ENCODE results near the gene NUDCD3. TPM values are rescaled to one million over a fixed set of nuclear protein-coding genes. Genes with fewer than 3 reads are reported as not detected.

The NUDCD3 gene
- total and polyA plus RNA-seq, 2 of the 8 experiments (the other 6 are each of a cell fraction or from before 2014, with no cell fraction given), result 35.2 to 93.7 TPM

DNA sequence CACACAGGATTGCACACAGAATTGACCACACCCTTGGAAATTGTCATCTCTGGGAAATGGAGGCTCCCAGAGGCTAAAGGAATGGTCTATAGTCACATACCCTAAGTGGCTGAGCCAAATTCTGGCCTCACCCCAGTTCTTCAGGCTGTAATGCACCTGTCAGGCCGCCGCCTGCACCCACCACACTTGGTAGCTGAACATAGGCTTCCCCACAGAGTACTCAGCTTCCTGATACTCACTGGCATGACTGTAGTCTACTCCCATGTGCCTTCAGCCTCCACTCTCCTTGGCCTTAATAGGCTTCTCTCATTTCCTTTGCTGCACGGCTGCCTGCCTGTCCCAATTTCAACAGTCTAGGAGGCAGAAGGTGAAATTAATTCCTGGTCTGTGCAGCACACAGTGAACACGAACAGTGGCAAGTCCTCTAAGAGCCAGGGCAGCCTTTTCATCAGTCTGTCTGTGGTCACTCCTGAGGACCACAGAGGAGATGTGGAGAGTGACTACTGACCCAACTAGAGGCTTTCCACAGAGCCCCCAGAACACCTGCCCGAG, 42.5 kb downstream of the NUDCD3 start:
- Histone ChIP-seq H2BK120ac (replicated peaks; ENCODE audit: low read depth, low read length) (no peak overlapping the region), H3K56ac (replicated peaks; ENCODE audit: insufficient read length, low read depth, low read length) (no peak overlapping the region), H3K27ac (ENCODE audit: low read depth, low read length) (no peak overlapping the region), H3K23ac (ENCODE audit: insufficient read length) (no peak overlapping the region), H3K4me3 (ENCODE audit: extremely low read depth in 1 of 4, insufficient read depth in 2 of 4, low read depth in 3 of 4, low read length in 4 of 4) (no peak overlapping the region), H3K27me3 (replicated peaks in 1 of 4; ENCODE audit: control insufficient read depth in 3 of 4, extremely low read depth in 1 of 4, insufficient read depth in 3 of 4, low read length in 3 of 4) (no peaks in the 10 kb centered on the region), H4K20me1 (replicated peaks in 1 of 2; ENCODE audit: control insufficient read depth in 1 of 2, insufficient read depth in 2 of 2, low read length in 2 of 2) (peaks cover 3 to 8% of the 10 kb centered on the region in 2 experiments), H2AK5ac (ENCODE audit: low read depth, low read length) (no peak overlapping the region), H2BK12ac (ENCODE audit: low read depth, low read length) (no peak overlapping the region), H3K9me3 (ENCODE audit: insufficient read depth in 2 of 2, low read depth in 1 of 2, low read length in 1 of 2) (no peaks in the 10 kb centered on the region), H4K91ac (replicated peaks; ENCODE audit: insufficient read length, low read length) (no peak overlapping the region), H3K23me2 (ENCODE audit: low read depth, low read length) (no peaks in the 10 kb centered on the region), H3K18ac (ENCODE audit: extremely low read depth, low read length) (no peak overlapping the region), H3K79me1 (ENCODE audit: low read depth, low read length) (peaks cover 13% of the 10 kb centered on the region), H3K4me1 (replicated peaks in 1 of 4; ENCODE audit: control insufficient read depth in 3 of 4, insufficient read depth in 4 of 4, low read length in 3 of 4) (peaks cover 0 to 10% (median 5%) of the 10 kb centered on the region in 4 experiments; a peak in 5 of 7 replicates), H3K4me2 (ENCODE audit: insufficient read depth in 1 of 2, low read depth in 2 of 2, low read length in 2 of 2) (no peak overlapping the region), H2BK20ac (ENCODE audit: low read length) (no peak overlapping the region), H2BK15ac (ENCODE audit: low read length) (no peak overlapping the region), H3K36me3 (ENCODE audit: control insufficient read depth in 2 of 4, insufficient read depth in 4 of 4, low read length in 3 of 4) (peaks cover 0 to 3% (median 0%) of the 10 kb centered on the region in 4 experiments; a peak in 3 of 8 replicates), H4K8ac (ENCODE audit: extremely low read depth, insufficient read depth, low read length) (no peak overlapping the region), H4K5ac (ENCODE audit: insufficient read length, low read depth, low read length) (no peak overlapping the region), H2BK5ac (ENCODE audit: low read depth, low read length) (no peak overlapping the region), H3K14ac (ENCODE audit: insufficient read length) (no peak overlapping the region), H3K9ac (replicated peaks in 1 of 4; ENCODE audit: extremely low read depth in 1 of 4, low read depth in 3 of 4, low read length in 3 of 4) (no peak overlapping the region), H2AFZ (ENCODE audit: low read length) (no peak overlapping the region), H3K79me2 (ENCODE audit: control insufficient read depth in 1 of 2, insufficient read depth in 2 of 2, low read length in 2 of 2) (peaks cover 3 to 38% of the 10 kb centered on the region in 2 experiments; a peak in 3 of 4 replicates), H3K4ac (replicated peaks; ENCODE audit: insufficient read length, low read depth, low read length) (no peak overlapping the region)
- ChIA-PET POLR2A (ENCODE audit: partially characterized antibody) (interaction anchor here (1.3 kb wide), 1 partner anchor 114 kb away, joined by 3 read pairs; no protein-coding TSS in a partner anchor), CTCF (ENCODE audit: partially characterized antibody) (interaction anchor here (0.6 kb wide), 1 partner anchor 684 kb away, joined by 3 read pairs; no protein-coding TSS in a partner anchor)
- WGBS, 2 experiments (ENCODE audit: extremely low coverage in 1 of 2, insufficient coverage in 1 of 2, insufficient read length in 1 of 2, insufficient replicate concordance in 2 of 2, low coverage in 1 of 2, low lambda C conversion rate in 2 of 2, missing lambda C conversion rate in 1 of 2), result 94% methylated on average over 5 of the region's 5 CpGs; no CpG with 5 or more reads in 1 of the 2 experiments
- FAIRE-seq (no peak), DNase-seq (ENCODE audit: low read depth in 1 of 2, low spot score in 2 of 2) (no peak)
- TF ChIP-seq TAF7 (optimal IDR thresholded peaks at IDR 0.05; ENCODE audit: borderline replicate concordance, low read depth, low read length) (no peak), CHD1 (IDR thresholded peaks at IDR 0.05; ENCODE audit: low read depth, low read length) (no peak), SP4 (IDR thresholded peaks at IDR 0.05; ENCODE audit: low read length) (no peak), TAF1 (IDR thresholded peaks at IDR 0.05; ENCODE audit: low read depth, low read length) (no peak), BACH1 (IDR thresholded peaks at IDR 0.05; ENCODE audit: low read length) (no peak), RBBP5 (IDR thresholded peaks at IDR 0.05; ENCODE audit: borderline replicate concordance, low read depth, low read length) (no peak), BRCA1 (IDR thresholded peaks at IDR 0.05; ENCODE audit: low read depth, low read length) (no peak), NANOG (IDR thresholded peaks at IDR 0.05; ENCODE audit: insufficient read depth, low read depth, low read length, poor library complexity, severe bottlenecking) (no peak)
- TF ChIP-seq, protein P1, sequence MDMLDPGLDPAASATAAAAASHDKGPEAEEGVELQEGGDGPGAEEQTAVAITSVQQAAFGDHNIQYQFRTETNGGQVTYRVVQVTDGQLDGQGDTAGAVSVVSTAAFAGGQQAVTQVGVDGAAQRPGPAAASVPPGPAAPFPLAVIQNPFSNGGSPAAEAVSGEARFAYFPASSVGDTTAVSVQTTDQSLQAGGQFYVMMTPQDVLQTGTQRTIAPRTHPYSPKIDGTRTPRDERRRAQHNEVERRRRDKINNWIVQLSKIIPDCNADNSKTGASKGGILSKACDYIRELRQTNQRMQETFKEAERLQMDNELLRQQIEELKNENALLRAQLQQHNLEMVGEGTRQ (IDR thresholded peaks at IDR 0.05; ENCODE audit: low read length), result no peak
- TF ChIP-seq, protein P2, sequence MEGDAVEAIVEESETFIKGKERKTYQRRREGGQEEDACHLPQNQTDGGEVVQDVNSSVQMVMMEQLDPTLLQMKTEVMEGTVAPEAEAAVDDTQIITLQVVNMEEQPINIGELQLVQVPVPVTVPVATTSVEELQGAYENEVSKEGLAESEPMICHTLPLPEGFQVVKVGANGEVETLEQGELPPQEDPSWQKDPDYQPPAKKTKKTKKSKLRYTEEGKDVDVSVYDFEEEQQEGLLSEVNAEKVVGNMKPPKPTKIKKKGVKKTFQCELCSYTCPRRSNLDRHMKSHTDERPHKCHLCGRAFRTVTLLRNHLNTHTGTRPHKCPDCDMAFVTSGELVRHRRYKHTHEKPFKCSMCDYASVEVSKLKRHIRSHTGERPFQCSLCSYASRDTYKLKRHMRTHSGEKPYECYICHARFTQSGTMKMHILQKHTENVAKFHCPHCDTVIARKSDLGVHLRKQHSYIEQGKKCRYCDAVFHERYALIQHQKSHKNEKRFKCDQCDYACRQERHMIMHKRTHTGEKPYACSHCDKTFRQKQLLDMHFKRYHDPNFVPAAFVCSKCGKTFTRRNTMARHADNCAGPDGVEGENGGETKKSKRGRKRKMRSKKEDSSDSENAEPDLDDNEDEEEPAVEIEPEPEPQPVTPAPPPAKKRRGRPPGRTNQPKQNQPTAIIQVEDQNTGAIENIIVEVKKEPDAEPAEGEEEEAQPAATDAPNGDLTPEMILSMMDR (IDR thresholded peaks at IDR 0.05; ENCODE audit: control extremely low read depth in 1 of 3, insufficient read depth in 1 of 3, low read depth in 1 of 3, low read length in 3 of 3), result no peak

Data from H1 (cell line).